HG02943 (cell line): Measurements from ENCODE around the gene DGKI.

Experiments used
- ATAC-seq: cut with Tn5 transposase; IDR thresholded peaks from one replicate; pipeline ENCODE4 v1.9.1; 2021; ENCODE audit warnings: mild to moderate bottlenecking, low read depth, moderate library complexity; ENCODE audit not compliant: unreplicated experiment

The DGKI gene

DNA sequence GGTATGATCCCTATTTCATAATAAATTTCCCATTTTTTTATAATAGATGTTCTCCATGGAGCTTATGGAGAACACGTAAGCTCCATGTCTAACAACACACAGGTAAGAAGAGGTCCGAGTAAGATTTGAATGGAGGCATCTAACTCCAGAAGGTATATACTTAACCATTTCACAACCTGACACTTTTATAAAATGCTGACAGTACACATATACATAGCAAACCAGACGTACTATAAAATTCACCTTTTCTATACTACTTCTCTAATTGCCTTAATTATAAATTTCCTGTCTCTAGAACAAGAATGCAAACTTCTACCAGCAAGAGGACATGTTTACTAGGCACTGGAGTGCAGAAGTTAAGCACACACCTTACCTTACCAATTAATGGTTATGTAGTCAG is 151.3 kb downstream of the DGKI start:
- ATAC-seq = no peak

DNA sequence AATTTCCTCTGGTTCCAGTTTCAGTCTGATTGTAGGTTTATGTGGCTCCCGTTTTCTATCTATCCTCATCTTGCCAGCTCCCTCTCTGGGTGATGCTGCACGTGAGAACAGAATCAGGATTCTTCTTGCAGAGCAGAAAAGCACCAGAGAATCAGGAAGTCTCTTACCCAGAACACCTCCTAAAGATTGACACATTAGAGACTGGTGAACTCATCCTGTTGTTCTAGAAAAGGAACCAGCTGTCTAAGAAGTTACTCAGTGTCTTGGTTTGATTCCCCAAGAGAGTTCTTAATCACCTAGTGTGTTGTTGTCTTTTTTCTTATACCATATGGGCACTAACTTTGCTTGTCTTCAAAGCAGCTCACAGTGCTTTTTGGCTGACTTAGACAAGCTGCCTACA is 152.4 kb downstream of the DGKI start:
- no peak for ATAC-seq

- ATAC-seq = no peak
Measured at GRCh38 chr7:137692399-137692798, 154.4 kb downstream of the DGKI start.

DNA sequence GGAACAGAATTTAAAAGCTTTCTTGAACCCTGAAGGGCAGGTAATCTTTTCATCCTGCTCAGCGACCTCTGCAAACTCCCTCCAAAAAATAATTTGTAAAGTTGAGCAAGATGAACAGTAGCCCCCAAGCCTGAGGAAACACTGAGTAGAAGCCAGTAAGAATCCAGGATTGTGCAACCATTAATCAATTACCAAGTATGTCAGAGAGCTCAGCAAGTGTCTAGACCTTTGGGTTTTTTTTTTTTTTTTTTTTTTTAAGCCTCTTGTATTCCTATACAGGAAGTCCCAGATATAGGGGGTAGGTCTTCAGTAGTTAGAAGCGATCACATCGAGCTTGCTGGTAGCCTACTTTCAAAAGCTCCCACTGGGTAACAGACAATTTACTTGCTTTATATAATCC is 155.2 kb downstream of the DGKI start:
- no peak for ATAC-seq

DNA sequence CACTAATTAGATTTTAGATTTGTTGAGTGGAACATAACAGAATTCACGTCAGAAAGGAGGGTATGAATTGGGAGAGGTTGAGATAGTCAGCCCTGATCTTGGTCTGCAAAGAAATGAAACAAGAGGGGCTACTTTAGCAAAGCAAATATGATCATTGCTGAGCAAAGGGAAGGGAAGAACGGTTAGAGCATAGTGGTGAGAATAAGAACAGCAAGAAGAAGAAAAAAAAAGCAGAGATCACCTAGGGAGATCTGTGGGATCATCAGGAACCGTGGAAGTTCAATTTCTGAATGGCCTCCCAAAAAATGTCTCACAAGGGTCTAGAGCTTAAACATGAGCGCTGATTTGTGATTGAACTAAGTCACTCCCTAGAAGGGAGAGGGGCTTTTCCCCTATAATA is 156.1 kb downstream of the DGKI start:
- no peak for ATAC-seq

GRCh38 chr7:137689761-137690160 is 157.0 kb downstream of the DGKI start:
- no peak for ATAC-seq

DNA sequence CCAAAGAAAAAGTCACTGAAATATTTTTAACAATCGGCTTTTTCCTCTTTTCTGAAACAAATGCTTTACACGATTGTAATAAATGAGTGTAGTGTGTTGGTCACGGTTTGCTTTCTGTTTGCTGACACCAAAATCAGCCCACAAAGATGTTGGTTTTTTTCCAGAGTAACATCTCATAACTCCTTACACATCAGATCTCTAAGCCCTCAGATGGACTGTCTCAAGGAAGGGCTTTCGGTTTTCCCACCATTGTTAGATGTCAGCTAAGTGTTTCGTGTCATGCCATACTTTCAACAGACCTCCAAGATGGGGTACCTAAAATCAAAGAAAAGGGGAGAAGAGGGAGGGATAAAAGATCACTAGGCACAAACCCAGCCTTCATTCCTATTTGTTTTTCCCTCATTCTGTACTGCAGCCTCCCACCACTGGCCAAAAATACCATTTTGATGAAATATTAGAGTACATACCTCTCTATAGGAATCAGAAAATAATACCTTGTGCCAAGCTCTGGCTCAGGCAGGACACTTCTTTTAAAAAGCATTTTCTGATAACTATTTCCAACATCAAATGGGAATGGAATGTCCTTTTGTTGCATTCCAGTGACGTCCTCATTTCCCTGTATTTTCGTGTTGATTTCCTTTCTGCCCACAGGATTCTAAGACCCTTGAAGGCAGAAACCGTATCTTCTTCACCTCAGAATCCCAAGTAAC is 159.1 kb downstream of the DGKI start:
- ATAC-seq = no peak

DNA sequence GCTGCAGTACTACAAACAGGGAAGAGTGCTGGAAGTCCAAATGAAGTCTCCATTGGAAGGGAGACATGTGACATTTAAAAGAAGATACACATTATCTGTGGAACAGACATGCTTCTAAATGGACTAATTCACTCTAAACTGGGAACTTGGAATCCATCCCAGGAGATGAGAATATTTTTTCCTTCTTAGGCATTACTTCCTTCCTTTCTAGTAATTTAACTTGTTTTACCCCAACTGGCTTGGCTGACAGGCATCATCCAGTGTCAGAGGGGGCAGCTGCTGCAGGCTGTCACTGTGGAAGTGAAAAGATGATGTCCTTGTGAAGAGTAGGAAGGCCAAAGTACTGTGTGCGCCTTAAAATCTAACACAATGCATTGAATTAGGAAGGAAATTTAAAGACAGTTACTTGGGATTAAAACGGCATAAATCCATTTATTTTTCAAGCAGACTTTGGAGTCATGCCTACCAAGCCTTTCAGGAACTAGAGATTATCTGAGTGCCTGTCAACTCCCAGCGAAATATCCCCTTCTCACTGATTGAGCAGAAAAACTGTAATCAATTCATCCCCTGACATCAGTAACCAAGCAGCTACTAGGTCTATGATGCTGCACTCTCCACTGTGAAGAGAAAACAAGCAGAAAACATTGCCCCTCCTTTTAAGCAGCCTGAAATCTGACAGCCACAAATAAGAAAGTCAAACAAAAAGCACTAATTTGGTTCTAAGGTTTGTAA is 161.2 kb downstream of the DGKI start:
- no peak for ATAC-seq

GRCh38 chr7:137684776-137685175 is 162.0 kb downstream of the DGKI start:
- no peak for ATAC-seq

- no peak for ATAC-seq
Measured at GRCh38 chr7:137684316-137684715, 162.5 kb downstream of the DGKI start.

- no peak for ATAC-seq
Measured at GRCh38 chr7:137682596-137682995, 164.2 kb downstream of the DGKI start.

DNA sequence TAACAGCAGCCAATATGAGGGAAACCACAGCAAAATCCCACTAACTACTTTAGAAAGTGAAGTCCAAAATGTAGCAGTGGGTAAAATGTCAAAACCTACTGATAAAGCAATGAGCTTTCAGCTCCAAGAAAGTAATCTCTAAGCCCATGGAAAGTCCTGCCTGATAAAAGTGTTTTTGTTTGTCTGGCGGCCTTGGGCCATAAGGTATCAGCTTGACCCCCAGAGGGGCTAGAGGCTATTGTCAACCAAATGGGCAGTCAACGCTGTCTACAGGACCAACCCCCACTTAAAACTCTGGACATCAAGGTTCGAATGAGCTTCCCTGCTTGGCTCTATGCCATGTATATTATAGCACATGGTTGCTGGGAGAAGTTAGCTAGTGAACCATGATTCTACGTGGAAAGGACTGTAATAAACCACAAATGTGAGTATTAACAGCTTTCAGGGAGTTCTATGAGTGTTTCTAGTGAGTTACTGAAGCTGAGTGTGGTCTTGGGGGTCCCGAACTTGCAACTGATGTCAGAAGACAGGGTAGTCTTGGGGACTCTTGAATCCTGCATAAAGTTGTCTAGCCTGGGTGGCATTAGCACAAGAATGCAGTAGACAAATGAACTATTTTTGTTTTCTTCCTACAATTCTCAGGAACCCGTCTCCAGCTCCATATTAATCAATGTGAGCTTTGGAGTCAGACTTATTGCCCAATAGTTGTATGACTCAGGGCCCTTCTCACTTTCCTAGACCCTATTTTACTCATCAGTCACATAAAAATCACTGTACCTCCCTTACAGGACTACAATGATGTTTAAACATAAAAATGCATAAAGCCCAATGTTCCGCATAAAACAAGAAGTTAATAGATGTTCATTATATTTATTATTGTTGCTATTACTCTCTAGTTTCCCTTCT is 164.9 kb downstream of the DGKI start:
- ATAC-seq = no peak

- no peak for ATAC-seq
Measured at GRCh38 chr7:137674551-137675409, 172.0 kb downstream of the DGKI start.

GRCh38 chr7:137674048-137674447 is 172.7 kb downstream of the DGKI start:
- ATAC-seq = no peak

DNA sequence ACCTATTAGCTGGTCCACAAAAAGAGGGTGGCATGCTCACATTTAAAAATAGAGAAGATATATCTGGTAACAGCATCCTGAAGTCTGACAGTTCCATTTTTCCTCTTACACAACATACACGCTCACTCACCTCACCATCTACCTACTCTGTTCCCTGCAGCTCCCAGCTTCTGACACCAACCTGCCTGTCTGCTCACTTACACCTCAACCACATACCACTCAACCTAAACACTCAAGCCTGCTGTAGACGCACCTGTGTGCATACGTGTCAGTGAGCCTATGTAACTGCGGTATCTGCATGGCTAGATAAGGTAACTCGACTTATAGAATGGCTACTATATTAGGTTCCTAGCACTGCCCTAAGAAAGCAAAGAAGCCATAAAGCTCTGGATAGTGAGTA is 174.9 kb downstream of the DGKI start:
- ATAC-seq = no peak

GRCh38 chr7:137670222-137671064 is 176.3 kb downstream of the DGKI start:
- no peak for ATAC-seq

- ATAC-seq = no peak
Measured at GRCh38 chr7:137669706-137670105, 177.1 kb downstream of the DGKI start.

GRCh38 chr7:137668404-137668803 is 178.4 kb downstream of the DGKI start:
- ATAC-seq = no peak

GRCh38 chr7:137667633-137668387 is 179.0 kb downstream of the DGKI start:
- ATAC-seq = no peak
